Astrocyte (in vitro differentiated cells and primary cell): Measurements from ENCODE around the gene STAP2. TPM values are rescaled to one million over a fixed set of nuclear protein-coding genes. Genes with fewer than 3 reads are reported as not detected.

Source experiments
- DNase-seq: peaks from one replicate; pipeline ENCODE4 v3.0.0-alpha.2; 2010; ENCODE audit warnings: low read depth
- FAIRE-seq: peaks from 2 replicates; lab custom pipeline; 2011; peaks lifted over from hg19 to GRCh38; lab: Jason Lieb, UNC
- H2AFZ ChIP-seq: 2 replicates; pipeline ENCODE4 v1.6.0; 2012; ENCODE audit warnings: low read depth, low read length, inconsistent platforms
- H3K27ac ChIP-seq: 2 replicates; pipeline ENCODE4 v1.5.1; 2011; ENCODE audit warnings: low read depth, low read length, inconsistent platforms
- H3K27me3 ChIP-seq: 2 replicates; pipeline ENCODE4 v1.6.0; 2011; ENCODE audit warnings: low read length, inconsistent platforms; ENCODE audit not compliant: insufficient read depth
- H3K36me3 ChIP-seq: 2 replicates; pipeline ENCODE4 v1.5.1; 2011; ENCODE audit warnings: low read length, inconsistent platforms; ENCODE audit not compliant: insufficient read depth
- H3K4me1 ChIP-seq: 2 replicates; pipeline ENCODE4 v1.5.1; 2011; ENCODE audit warnings: low read length, inconsistent platforms; ENCODE audit not compliant: insufficient read depth
- H3K4me2 ChIP-seq: 2 replicates; pipeline ENCODE4 v1.6.0; 2012; ENCODE audit warnings: low read length, inconsistent platforms
- H3K4me3 ChIP-seq: 2 replicates; pipeline ENCODE4 v1.5.1; 2011; ENCODE audit warnings: low read depth, mild to moderate bottlenecking, low read length, inconsistent platforms; ENCODE audit not compliant: insufficient read depth
- H3K79me2 ChIP-seq: 2 replicates; pipeline ENCODE4 v1.6.0; 2012; ENCODE audit warnings: mild to moderate bottlenecking, low read length, inconsistent platforms; ENCODE audit not compliant: insufficient read depth
- H3K9ac ChIP-seq: 2 replicates; pipeline ENCODE4 v1.6.0; 2012; ENCODE audit warnings: mild to moderate bottlenecking, low read length, inconsistent platforms
- H3K9me3 ChIP-seq: 2 replicates; pipeline ENCODE4 v1.5.1; 2012; ENCODE audit warnings: low read depth, mild to moderate bottlenecking, low read length, inconsistent platforms; ENCODE audit not compliant: insufficient read depth
- H4K20me1 ChIP-seq: 2 replicates; pipeline ENCODE4 v1.6.0; 2012; ENCODE audit warnings: low read length, inconsistent platforms; ENCODE audit not compliant: insufficient read depth
- H3K27ac Mint-ChIP-seq: one replicate; pipeline ENCODE4 v1.8.0; 2021; ENCODE audit warnings: mild to moderate bottlenecking, mixed read lengths; ENCODE audit not compliant: unreplicated experiment
- H3K27me3 Mint-ChIP-seq: one replicate; pipeline ENCODE4 v1.8.0; 2021; ENCODE audit warnings: low read depth, mixed read lengths; ENCODE audit not compliant: unreplicated experiment
- H3K36me3 Mint-ChIP-seq: one replicate; pipeline ENCODE4 v1.8.0; 2021; ENCODE audit warnings: low read depth, mixed read lengths; ENCODE audit not compliant: unreplicated experiment
- H3K4me1 Mint-ChIP-seq: one replicate; pipeline ENCODE4 v1.8.0; 2021; ENCODE audit warnings: low read depth, mixed read lengths; ENCODE audit not compliant: unreplicated experiment
- H3K4me3 Mint-ChIP-seq: one replicate; pipeline ENCODE4 v1.8.0; 2021; ENCODE audit warnings: mild to moderate bottlenecking, moderate library complexity, mixed read lengths; ENCODE audit not compliant: unreplicated experiment
- H3K9me3 Mint-ChIP-seq: one replicate; pipeline ENCODE4 v1.8.0; 2021; ENCODE audit warnings: mild to moderate bottlenecking, mixed read lengths; ENCODE audit not compliant: unreplicated experiment
- EZH2 ChIP-seq: IDR thresholded peaks from 2 replicates; pipeline ENCODE4 v1.6.1; 2012; ENCODE audit warnings: mild to moderate bottlenecking, low read length, inconsistent platforms; ENCODE audit not compliant: insufficient read depth
- total RNA-seq: library from RNA; stranded (reverse); gene quantifications from 2 replicates; pipeline ENCODE4 v1.2.1, GENCODE V29; 2021
- TF ChIP-seq, protein P1 (sequence below): IDR thresholded peaks from 2 replicates; pipeline ENCODE4 v1.5.1; 2011; ENCODE audit warnings: low read depth, mild to moderate bottlenecking, inconsistent platforms, low read length, moderate library complexity; ENCODE audit not compliant: insufficient read depth

Gene STAP2
- total RNA-seq, 1 donor from 2014 or later, result 5.3 TPM

- H3K9me3 Mint-ChIP-seq, result no peaks in the 10 kb centered on the region
Measured at GRCh38 chr19:4354282-4354681, 15.7 kb upstream of the STAP2 start.

GRCh38 chr19:4352701-4353121 is 14.1 kb upstream of the STAP2 start:
- no peak overlapping the region for H3K27ac ChIP-seq
- no peaks in the 10 kb centered on the region for H3K27me3 ChIP-seq
- TF ChIP-seq, protein P1, sequence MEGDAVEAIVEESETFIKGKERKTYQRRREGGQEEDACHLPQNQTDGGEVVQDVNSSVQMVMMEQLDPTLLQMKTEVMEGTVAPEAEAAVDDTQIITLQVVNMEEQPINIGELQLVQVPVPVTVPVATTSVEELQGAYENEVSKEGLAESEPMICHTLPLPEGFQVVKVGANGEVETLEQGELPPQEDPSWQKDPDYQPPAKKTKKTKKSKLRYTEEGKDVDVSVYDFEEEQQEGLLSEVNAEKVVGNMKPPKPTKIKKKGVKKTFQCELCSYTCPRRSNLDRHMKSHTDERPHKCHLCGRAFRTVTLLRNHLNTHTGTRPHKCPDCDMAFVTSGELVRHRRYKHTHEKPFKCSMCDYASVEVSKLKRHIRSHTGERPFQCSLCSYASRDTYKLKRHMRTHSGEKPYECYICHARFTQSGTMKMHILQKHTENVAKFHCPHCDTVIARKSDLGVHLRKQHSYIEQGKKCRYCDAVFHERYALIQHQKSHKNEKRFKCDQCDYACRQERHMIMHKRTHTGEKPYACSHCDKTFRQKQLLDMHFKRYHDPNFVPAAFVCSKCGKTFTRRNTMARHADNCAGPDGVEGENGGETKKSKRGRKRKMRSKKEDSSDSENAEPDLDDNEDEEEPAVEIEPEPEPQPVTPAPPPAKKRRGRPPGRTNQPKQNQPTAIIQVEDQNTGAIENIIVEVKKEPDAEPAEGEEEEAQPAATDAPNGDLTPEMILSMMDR, result peak; percentile 50
- no peak for TF ChIP-seq EZH2
- H3K9ac ChIP-seq, result no peak overlapping the region
- no peak overlapping the region for H3K4me2 ChIP-seq
- Mint-ChIP-seq H3K4me3 (no peak overlapping the region), H3K4me1 (no peaks in the 10 kb centered on the region), H3K27ac (peak overlapping the region; percentile 53), H3K9me3 (no peaks in the 10 kb centered on the region), H3K36me3 (peaks cover 2% of the 10 kb centered on the region), H3K27me3 (no peaks in the 10 kb centered on the region)
- H3K4me3 ChIP-seq, result no peak overlapping the region
- no peaks in the 10 kb centered on the region for H3K9me3 ChIP-seq
- no peaks in the 10 kb centered on the region for H3K36me3 ChIP-seq
- no peaks in the 10 kb centered on the region for H3K79me2 ChIP-seq
- H4K20me1 ChIP-seq, result no peaks in the 10 kb centered on the region
- no peaks in the 10 kb centered on the region for H3K4me1 ChIP-seq
- FAIRE-seq, result no peak
- H2AFZ ChIP-seq, result no peak overlapping the region
- peak; percentile 30 for DNase-seq

More at GRCh38 chr19:4354282-4354681, 15.7 kb upstream of the STAP2 start:
- H3K36me3 Mint-ChIP-seq, result peaks cover 2% of the 10 kb centered on the region
- Histone ChIP-seq H4K20me1 (peaks cover 8% of the 10 kb centered on the region), H2AFZ (no peak overlapping the region), H3K27ac (no peak overlapping the region), H3K27me3 (no peaks in the 10 kb centered on the region), H3K4me3 (no peak overlapping the region), H3K9ac (no peak overlapping the region), H3K36me3 (no peaks in the 10 kb centered on the region), H3K79me2 (no peaks in the 10 kb centered on the region), H3K4me2 (no peak overlapping the region), H3K9me3 (no peaks in the 10 kb centered on the region), H3K4me1 (no peaks in the 10 kb centered on the region)
- DNase-seq, result no peak
- no peak for FAIRE-seq
- TF ChIP-seq EZH2, result no peak
- H3K4me3 Mint-ChIP-seq, result no peak overlapping the region
- H3K4me1 Mint-ChIP-seq, result no peaks in the 10 kb centered on the region
- no peaks in the 10 kb centered on the region for H3K27me3 Mint-ChIP-seq
- no peak overlapping the region for H3K27ac Mint-ChIP-seq

GRCh38 chr19:4350726-4351125 is 12.1 kb upstream of the STAP2 start:
- Mint-ChIP-seq H3K27me3 (no peaks in the 10 kb centered on the region), H3K36me3 (peaks cover 7% of the 10 kb centered on the region), H3K4me3 (no peak overlapping the region), H3K27ac (no peak overlapping the region), H3K4me1 (no peaks in the 10 kb centered on the region), H3K9me3 (no peaks in the 10 kb centered on the region)
- DNase-seq, result no peak
- H3K4me3 ChIP-seq, result no peak overlapping the region
- H3K9me3 ChIP-seq, result no peaks in the 10 kb centered on the region
- no peaks in the 10 kb centered on the region for H3K27me3 ChIP-seq
- no peak overlapping the region for H3K27ac ChIP-seq
- H2AFZ ChIP-seq, result no peak overlapping the region
- no peaks in the 10 kb centered on the region for H3K79me2 ChIP-seq
- no peaks in the 10 kb centered on the region for H4K20me1 ChIP-seq
- no peak for FAIRE-seq
- no peak overlapping the region for H3K4me2 ChIP-seq
- no peaks in the 10 kb centered on the region for H3K36me3 ChIP-seq
- no peak for TF ChIP-seq EZH2
- TF ChIP-seq, protein P1, result no peak
- no peak overlapping the region for H3K9ac ChIP-seq
- no peaks in the 10 kb centered on the region for H3K4me1 ChIP-seq
